HepG2 (cell line): ENCODE results near the gene INTS3. TPM values are rescaled to one million over a fixed set of nuclear protein-coding genes. Genes with fewer than 3 reads are reported as not detected.
A peak's percentile ranks its signal among the peaks of the same experiment; 100 is the strongest.

Experiments used
- ADNP ChIP-seq: sonication (generic); formaldehyde crosslinking; IDR thresholded peaks from 2 replicates; pipeline ENCODE4 v1.4.0; 2020; ENCODE audit warnings: missing genetic modification reagents
- AKAP8 ChIP-seq: sonication (generic); formaldehyde crosslinking; IDR thresholded peaks from 2 replicates; pipeline ENCODE4 v1.5.1; 2020; ENCODE audit warnings: mild to moderate bottlenecking, missing genetic modification reagents
- DR1 ChIP-seq: sonication (generic); formaldehyde crosslinking; IDR thresholded peaks from 2 replicates; pipeline ENCODE4 v1.8.0; 2021; ENCODE audit warnings: mild to moderate bottlenecking, missing genetic modification reagents, inconsistent platforms
- KDM3A ChIP-seq: IDR thresholded peaks from 2 replicates; pipeline ENCODE4 v1.6.1; 2018; ENCODE audit warnings: low read depth, missing compliant biosample characterization
- NCOR1 ChIP-seq: fragments of 200-600 bp; sonication (generic); IDR thresholded peaks from 2 replicates; pipeline ENCODE4 v1.7.0; 2017; ENCODE audit warnings: antibody characterized with exemption, low read length, borderline replicate concordance
- NR2F6 ChIP-seq, 2 experiments: IDR thresholded peaks; 2 replicates each; pipeline ENCODE4 v1.6.1; 2016; ENCODE audit warnings: antibody characterized with exemption in 1 of 2, mild to moderate bottlenecking in 1 of 2
- POLR2A ChIP-seq, 2 experiments: IDR thresholded peaks; 2 replicates each; pipeline ENCODE4 v1.6.1; 2011; ENCODE audit warnings: low read depth in 2 of 2, low read length in 2 of 2, mild to moderate bottlenecking in 1 of 2, moderate library complexity in 1 of 2; ENCODE audit not compliant: insufficient read depth in 1 of 2
- SSRP1 ChIP-seq: IDR thresholded peaks from 2 replicates; pipeline ENCODE4 v1.6.1; 2016; ENCODE audit warnings: control low read depth
- ZMYM3 ChIP-seq: sonication (generic); formaldehyde crosslinking; IDR thresholded peaks from 2 replicates; pipeline ENCODE4 v1.5.1; 2020; ENCODE audit warnings: mild to moderate bottlenecking, missing genetic modification reagents
- ZNF224 ChIP-seq: sonication (generic); formaldehyde crosslinking; IDR thresholded peaks from 2 replicates; pipeline ENCODE4 v1.5.0; 2020; ENCODE audit warnings: mild to moderate bottlenecking, missing genetic modification reagents
- ZNF383 ChIP-seq: sonication (generic); formaldehyde crosslinking; IDR thresholded peaks from 2 replicates; pipeline ENCODE4 v1.4.0; 2020; ENCODE audit warnings: missing genetic modification reagents, mild to moderate bottlenecking, borderline replicate concordance
- ZNF670 ChIP-seq: sonication (generic); formaldehyde crosslinking; IDR thresholded peaks from 2 replicates; pipeline ENCODE4 v1.8.0; 2022; ENCODE audit warnings: mild to moderate bottlenecking, missing genetic modification reagents, borderline replicate concordance
- polyA plus RNA-seq, 8 experiments: library from polyadenylated mRNA; depleted of rRNA in 3 of 8; stranded (reverse) in 7 of 8; unstranded in 1 of 8; fragments of >200 nt; fragmentation: Illumina TruSeq in 4 of 8; extraction: Trizol in 4 of 8; gene quantifications; 2 replicates each; pipeline versions ENCODE4 v1.2.1 to v1.2.3, GENCODE V29; 2011 to 2016; ENCODE audit warnings: low read depth in 4 of 8, missing spikeins in 1 of 8, mixed read lengths in 1 of 8; ENCODE audit not compliant: insufficient read depth in 1 of 8
- total RNA-seq, 5 experiments: library from RNA; depleted of rRNA; stranded (reverse); fragments of >200 nt; fragmentation: Illumina TruSeq; extraction: Trizol; gene quantifications; 2 replicates each; pipeline ENCODE4 v1.2.3, GENCODE V29; 2016; ENCODE audit warnings: low read depth in 1 of 5
- TF ChIP-seq, protein P1 (sequence below): sonication (generic); formaldehyde crosslinking; IDR thresholded peaks from 2 replicates; pipeline ENCODE4 v1.4.0; 2020; ENCODE audit warnings: mild to moderate bottlenecking, missing genetic modification reagents
- TF ChIP-seq, protein P2 (sequence below): IDR thresholded peaks from 2 replicates; pipeline ENCODE4 v1.6.1; 2016; ENCODE audit warnings: missing genetic modification reagents, missing compliant biosample characterization
- TF ChIP-seq, protein P3 (sequence below): sonication (generic); formaldehyde crosslinking; IDR thresholded peaks from 2 replicates; pipeline ENCODE4 v1.5.0; 2020; ENCODE audit warnings: missing genetic modification reagents
- TF ChIP-seq, protein P4 (sequence below): sonication (generic); formaldehyde crosslinking; IDR thresholded peaks from 2 replicates; pipeline ENCODE4 v1.8.0; 2022; ENCODE audit warnings: mild to moderate bottlenecking, missing genetic modification reagents, moderate library complexity
- TF ChIP-seq, protein P5 (sequence below): sonication (generic); formaldehyde crosslinking; IDR thresholded peaks from 2 replicates; pipeline ENCODE4 v1.4.0; 2020; ENCODE audit warnings: mild to moderate bottlenecking, low read depth, missing genetic modification reagents

The INTS3 gene
- total and polyA plus RNA-seq, 2 of the 13 experiments (the other 11 are each of a cell fraction or from before 2014, with no cell fraction given) = 17.2 to 27.2 TPM

DNA sequence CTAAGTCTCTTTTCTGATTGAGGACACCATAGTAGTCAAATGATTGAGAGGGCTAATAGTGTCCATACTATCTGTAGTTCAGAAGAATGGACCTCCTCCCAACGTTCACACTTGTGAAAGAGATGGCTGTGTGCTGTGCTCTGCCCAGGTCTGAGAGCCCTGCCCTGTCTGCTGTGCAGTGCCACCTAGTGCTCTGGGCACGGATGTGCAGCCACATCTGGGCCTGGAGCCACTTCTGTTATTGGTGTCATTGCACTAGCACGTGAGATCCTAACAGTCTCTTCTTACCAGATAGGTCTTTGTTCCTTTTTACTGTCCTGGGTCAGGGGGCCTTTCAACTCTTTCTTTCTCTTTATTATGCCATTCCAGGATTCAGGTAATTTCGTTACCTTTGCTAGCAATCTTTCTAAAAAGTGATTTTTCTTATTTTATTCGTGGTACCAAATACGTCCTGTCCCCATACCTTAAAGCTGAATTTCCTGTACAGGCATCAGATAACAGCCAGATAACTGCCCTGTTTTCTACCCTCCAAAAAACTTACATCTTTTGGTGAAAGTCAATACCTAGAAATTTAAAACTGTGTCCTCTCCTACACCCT lies 21.7 kb downstream of the INTS3 start (continued):
- TF ChIP-seq, protein P1, sequence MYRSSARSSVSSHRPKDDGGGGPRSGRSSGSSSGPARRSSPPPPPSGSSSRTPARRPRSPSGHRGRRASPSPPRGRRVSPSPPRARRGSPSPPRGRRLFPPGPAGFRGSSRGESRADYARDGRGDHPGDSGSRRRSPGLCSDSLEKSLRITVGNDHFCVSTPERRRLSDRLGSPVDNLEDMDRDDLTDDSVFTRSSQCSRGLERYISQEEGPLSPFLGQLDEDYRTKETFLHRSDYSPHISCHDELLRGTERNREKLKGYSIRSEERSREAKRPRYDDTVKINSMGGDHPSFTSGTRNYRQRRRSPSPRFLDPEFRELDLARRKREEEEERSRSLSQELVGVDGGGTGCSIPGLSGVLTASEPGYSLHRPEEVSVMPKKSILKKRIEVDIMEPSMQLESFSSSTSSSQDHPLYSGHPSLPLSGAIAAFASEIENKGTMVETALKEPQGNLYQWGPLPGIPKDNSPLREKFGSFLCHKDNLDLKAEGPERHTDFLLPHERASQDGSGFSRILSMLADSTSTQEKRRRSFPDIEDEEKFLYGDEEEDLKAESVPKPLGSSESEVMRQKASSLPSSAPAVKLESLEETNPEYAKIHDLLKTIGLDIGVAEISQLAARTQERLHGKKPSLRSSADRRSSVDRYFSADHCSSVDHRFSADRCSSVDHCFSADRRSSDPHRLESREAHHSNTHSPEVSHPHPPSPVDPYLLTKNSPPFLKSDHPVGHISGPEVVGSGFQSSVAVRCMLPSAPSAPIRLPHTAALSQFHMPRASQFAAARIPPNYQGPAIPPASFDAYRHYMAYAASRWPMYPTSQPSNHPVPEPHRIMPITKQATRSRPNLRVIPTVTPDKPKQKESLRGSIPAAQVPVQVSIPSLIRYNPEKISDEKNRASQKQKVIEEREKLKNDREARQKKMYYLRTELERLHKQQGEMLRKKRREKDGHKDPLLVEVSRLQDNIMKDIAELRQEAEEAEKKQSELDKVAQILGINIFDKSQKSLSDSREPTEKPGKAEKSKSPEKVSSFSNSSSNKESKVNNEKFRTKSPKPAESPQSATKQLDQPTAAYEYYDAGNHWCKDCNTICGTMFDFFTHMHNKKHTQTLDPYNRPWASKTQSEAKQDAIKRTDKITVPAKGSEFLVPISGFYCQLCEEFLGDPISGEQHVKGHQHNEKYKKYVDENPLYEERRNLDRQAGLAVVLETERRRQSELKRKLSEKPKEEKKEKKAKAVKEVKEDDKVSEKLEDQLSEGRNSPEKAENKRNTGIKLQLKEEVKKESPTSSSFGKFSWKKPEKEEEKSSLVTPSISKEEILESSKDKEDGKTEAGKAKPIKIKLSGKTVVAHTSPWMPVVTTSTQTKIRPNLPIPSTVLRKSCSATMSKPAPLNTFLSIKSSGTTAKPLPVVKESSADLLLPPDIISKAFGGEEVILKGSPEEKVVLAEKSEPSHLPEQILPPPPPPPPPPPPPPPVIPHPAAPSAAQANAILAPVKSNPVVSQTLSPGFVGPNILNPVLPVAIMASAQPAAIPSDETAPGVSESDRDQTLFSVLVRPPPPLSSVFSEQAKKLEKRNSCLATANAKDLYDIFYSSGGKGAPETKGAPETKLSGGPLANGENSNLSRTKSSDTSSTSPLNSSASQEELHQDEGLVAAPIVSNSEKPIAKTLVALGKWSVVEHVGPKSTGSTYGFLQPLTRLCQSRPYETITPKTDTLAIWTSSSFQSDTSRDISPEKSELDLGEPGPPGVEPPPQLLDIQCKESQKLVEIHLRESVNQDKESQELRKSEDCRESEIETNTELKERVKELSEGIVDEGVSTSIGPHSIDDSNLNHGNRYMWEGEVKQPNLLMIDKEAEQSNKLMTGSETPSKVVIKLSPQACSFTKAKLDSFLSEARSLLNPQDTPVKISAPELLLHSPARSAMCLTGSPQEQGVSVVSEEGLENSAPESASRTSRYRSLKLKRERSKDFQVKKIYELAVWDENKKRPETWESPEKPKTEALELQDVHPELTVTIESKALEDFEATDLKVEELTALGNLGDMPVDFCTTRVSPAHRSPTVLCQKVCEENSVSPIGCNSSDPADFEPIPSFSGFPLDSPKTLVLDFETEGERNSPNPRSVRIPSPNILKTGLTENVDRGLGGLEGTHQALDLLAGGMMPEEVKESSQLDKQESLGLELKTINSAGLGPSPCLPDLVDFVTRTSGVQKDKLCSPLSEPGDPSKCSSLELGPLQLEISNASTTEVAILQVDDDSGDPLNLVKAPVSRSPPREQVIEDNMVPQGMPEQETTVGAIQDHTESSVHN (CRISPR knock-in tag) = no peak
- no peak for TF ChIP-seq AKAP8 (CRISPR knock-in tag)
- no peak for TF ChIP-seq NCOR1
- TF ChIP-seq, protein P2, sequence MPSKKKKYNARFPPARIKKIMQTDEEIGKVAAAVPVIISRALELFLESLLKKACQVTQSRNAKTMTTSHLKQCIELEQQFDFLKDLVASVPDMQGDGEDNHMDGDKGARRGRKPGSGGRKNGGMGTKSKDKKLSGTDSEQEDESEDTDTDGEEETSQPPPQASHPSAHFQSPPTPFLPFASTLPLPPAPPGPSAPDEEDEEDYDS = peak; percentile 32; the same call in 1 of the 2 replicates
- no peak for TF ChIP-seq NR2F6 (IDR thresholded peaks at IDR 0.05)
- peak; percentile 35; the same call in 1 of the 2 replicates for TF ChIP-seq NR2F6 (CRISPR knock-in tag; IDR thresholded peaks at IDR 0.05)
- TF ChIP-seq ZMYM3 = no peak
- TF ChIP-seq, protein P3, sequence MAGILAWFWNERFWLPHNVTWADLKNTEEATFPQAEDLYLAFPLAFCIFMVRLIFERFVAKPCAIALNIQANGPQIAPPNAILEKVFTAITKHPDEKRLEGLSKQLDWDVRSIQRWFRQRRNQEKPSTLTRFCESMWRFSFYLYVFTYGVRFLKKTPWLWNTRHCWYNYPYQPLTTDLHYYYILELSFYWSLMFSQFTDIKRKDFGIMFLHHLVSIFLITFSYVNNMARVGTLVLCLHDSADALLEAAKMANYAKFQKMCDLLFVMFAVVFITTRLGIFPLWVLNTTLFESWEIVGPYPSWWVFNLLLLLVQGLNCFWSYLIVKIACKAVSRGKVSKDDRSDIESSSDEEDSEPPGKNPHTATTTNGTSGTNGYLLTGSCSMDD = no peak
- TF ChIP-seq POLR2A (IDR thresholded peaks at IDR 0.05; ENCODE audit: insufficient read depth in 1 of 2, low read depth in 2 of 2, low read length in 2 of 2) = no peak
- TF ChIP-seq ADNP = no peak
- no peak for TF ChIP-seq DR1
- no peak for TF ChIP-seq ZNF670 (CRISPR knock-in tag)
- TF ChIP-seq SSRP1 (CRISPR knock-in tag) = 0 out of 2 replicates have a peak, but pooled peaks have one; percentile 54
- TF ChIP-seq, protein P4, sequence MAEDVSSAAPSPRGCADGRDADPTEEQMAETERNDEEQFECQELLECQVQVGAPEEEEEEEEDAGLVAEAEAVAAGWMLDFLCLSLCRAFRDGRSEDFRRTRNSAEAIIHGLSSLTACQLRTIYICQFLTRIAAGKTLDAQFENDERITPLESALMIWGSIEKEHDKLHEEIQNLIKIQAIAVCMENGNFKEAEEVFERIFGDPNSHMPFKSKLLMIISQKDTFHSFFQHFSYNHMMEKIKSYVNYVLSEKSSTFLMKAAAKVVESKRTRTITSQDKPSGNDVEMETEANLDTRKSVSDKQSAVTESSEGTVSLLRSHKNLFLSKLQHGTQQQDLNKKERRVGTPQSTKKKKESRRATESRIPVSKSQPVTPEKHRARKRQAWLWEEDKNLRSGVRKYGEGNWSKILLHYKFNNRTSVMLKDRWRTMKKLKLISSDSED (CRISPR knock-in tag) = no peak
- TF ChIP-seq ZNF224 (CRISPR knock-in tag) = no peak
- TF ChIP-seq ZNF383 (CRISPR knock-in tag) = no peak
- no peak for TF ChIP-seq KDM3A (CRISPR knock-in tag)
- TF ChIP-seq, protein P5, sequence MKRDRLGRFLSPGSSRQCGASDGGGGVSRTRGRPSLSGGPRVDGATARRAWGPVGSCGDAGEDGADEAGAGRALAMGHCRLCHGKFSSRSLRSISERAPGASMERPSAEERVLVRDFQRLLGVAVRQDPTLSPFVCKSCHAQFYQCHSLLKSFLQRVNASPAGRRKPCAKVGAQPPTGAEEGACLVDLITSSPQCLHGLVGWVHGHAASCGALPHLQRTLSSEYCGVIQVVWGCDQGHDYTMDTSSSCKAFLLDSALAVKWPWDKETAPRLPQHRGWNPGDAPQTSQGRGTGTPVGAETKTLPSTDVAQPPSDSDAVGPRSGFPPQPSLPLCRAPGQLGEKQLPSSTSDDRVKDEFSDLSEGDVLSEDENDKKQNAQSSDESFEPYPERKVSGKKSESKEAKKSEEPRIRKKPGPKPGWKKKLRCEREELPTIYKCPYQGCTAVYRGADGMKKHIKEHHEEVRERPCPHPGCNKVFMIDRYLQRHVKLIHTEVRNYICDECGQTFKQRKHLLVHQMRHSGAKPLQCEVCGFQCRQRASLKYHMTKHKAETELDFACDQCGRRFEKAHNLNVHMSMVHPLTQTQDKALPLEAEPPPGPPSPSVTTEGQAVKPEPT (CRISPR knock-in tag) = no peak
